ENCODE measurements around the gene PLB1. TPM values are rescaled to one million over a fixed set of nuclear protein-coding genes. Genes with fewer than 3 reads are reported as not detected.
A peak's percentile ranks its signal among the peaks of the same experiment; 100 is the strongest.

PLB1 gene
- polyA plus RNA-seq, 3 donors: 20.2 to 35.8 (median 23.9) TPM

- WGBS (ENCODE audit: insufficient coverage): 85% methylated on average over 5 of the region's 18 CpGs
- Histone ChIP-seq H3K36me3 (replicated peaks in 1 of 2; ENCODE audit: control insufficient read depth in 1 of 2, insufficient read depth in 2 of 2, low read length in 2 of 2) (no peaks in the 10 kb centered on the region), H3K4me1 (ENCODE audit: control insufficient read depth in 1 of 2, insufficient read depth in 2 of 2, low read length in 2 of 2) (no peaks in the 10 kb centered on the region), H2AFZ (ENCODE audit: insufficient read depth, low read depth, low read length, poor library complexity, severe bottlenecking) (no peak overlapping the region), H3K4me2 (replicated peaks; ENCODE audit: extremely low read depth, low read length, poor library complexity, severe bottlenecking) (no peak overlapping the region), H3K79me2 (ENCODE audit: insufficient read depth, low read length) (no peaks in the 10 kb centered on the region), H3K4me3 (replicated peaks in 1 of 3; ENCODE audit: low read depth in 2 of 3, low read length in 3 of 3) (no peak overlapping the region), H4K20me1 (ENCODE audit: insufficient read depth, low read length) (no peaks in the 10 kb centered on the region), H3K9ac (ENCODE audit: insufficient read depth, low read length, poor library complexity, severe bottlenecking) (no peak overlapping the region), H3K27ac (ENCODE audit: low read depth in 1 of 2, low read length in 2 of 2) (no peak overlapping the region), H3K9me3 (replicated peaks in 1 of 2; ENCODE audit: control insufficient read depth in 1 of 2, insufficient read depth in 1 of 2, low read length in 2 of 2) (no peaks in the 10 kb centered on the region), H3K27me3 (ENCODE audit: control insufficient read depth in 2 of 2, insufficient read depth in 2 of 2, low read length in 2 of 2) (no peaks in the 10 kb centered on the region)
- DNase-seq: no peak
- Mint-ChIP-seq H3K4me3 (no peak overlapping the region), H3K4me1 (no peaks in the 10 kb centered on the region), H3K27ac (peak overlapping the region in 1 of 7 donors; percentile 77), H3K9me3 (peaks cover 0 to 2% (median 0%) of the 10 kb centered on the region in 7 donors), H3K36me3 (no peaks in the 10 kb centered on the region), H3K27me3 (ENCODE audit: low read depth in 3 of 3) (peaks cover 5 to 12% (median 6%) of the 10 kb centered on the region in 3 donors)
- intact Hi-C loops (cut with micrococcal nuclease): no loop called here
- no peak for TF ChIP-seq CTCF (IDR thresholded peaks at IDR 0.05)
Observed at GRCh38 chr2:28544922-28545589, 49.2 kb downstream of the PLB1 start.

DNA sequence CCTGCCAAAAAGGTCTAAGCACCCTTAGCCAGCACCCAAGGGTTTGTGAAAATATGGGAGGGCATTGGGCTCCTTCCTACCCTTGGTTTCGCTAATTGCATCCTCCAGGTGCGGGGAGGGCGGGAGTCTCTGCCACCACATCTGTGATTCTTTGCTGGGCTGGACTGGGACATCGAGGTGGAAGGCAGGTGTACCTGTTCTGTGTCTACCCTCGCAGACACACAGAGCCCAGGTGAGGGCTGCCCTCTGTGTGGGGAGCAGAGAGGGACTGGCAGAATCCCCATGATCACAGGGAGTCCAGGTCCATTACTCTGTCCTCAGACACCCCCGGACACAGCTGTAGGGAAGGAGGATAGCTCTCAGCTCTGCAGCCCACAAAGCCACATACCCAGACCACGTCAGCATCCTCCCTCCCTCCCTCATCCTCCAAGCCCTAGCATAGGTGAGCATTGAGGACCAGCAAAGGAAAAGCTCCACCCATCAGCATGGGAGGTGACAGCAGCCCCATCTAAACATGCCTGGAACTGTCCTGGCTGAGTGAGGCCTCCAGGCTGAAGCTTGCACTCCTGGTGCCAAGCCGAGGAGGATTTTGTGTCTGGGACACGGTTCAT, 49.8 kb downstream of the PLB1 start:
- Histone ChIP-seq H3K4me3 (replicated peaks in 1 of 3; ENCODE audit: low read depth in 2 of 3, low read length in 3 of 3) (no peak overlapping the region), H3K9ac (ENCODE audit: insufficient read depth, low read length, poor library complexity, severe bottlenecking) (no peak overlapping the region), H3K9me3 (replicated peaks in 1 of 2; ENCODE audit: control insufficient read depth in 1 of 2, insufficient read depth in 1 of 2, low read length in 2 of 2) (no peaks in the 10 kb centered on the region), H3K36me3 (replicated peaks in 1 of 2; ENCODE audit: control insufficient read depth in 1 of 2, insufficient read depth in 2 of 2, low read length in 2 of 2) (no peaks in the 10 kb centered on the region), H3K27me3 (ENCODE audit: control insufficient read depth in 2 of 2, insufficient read depth in 2 of 2, low read length in 2 of 2) (no peaks in the 10 kb centered on the region), H3K4me2 (replicated peaks; ENCODE audit: extremely low read depth, low read length, poor library complexity, severe bottlenecking) (no peak overlapping the region), H3K79me2 (ENCODE audit: insufficient read depth, low read length) (no peaks in the 10 kb centered on the region), H4K20me1 (ENCODE audit: insufficient read depth, low read length) (no peaks in the 10 kb centered on the region), H3K4me1 (ENCODE audit: control insufficient read depth in 1 of 2, insufficient read depth in 2 of 2, low read length in 2 of 2) (no peaks in the 10 kb centered on the region), H3K27ac (ENCODE audit: low read depth in 1 of 2, low read length in 2 of 2) (no peak overlapping the region), H2AFZ (ENCODE audit: insufficient read depth, low read depth, low read length, poor library complexity, severe bottlenecking) (no peak overlapping the region)
- H3K4me3 Mint-ChIP-seq: no peak overlapping the region
- H3K36me3 Mint-ChIP-seq: no peaks in the 10 kb centered on the region
- no peak for DNase-seq
- H3K27me3 Mint-ChIP-seq (ENCODE audit: low read depth in 3 of 3): peaks cover 5 to 9% (median 6%) of the 10 kb centered on the region in 3 donors
- intact Hi-C loops (cut with micrococcal nuclease): no loop called here
- TF ChIP-seq CTCF (IDR thresholded peaks at IDR 0.05): no peak
- WGBS (ENCODE audit: insufficient coverage): 96% methylated on average over 6 of the region's 9 CpGs
- no peak overlapping the region for H3K27ac Mint-ChIP-seq
- H3K4me1 Mint-ChIP-seq: no peaks in the 10 kb centered on the region
- H3K9me3 Mint-ChIP-seq: peaks cover 0 to 2% (median 0%) of the 10 kb centered on the region in 7 donors
